NB4 (cell line): ENCODE measurements around the gene NEK7.
"Not testable (repeated sequence)": the region's sequence is repeated elsewhere in the genome, so short reads cannot be mapped to it uniquely, and the experiment has no call there.

ENCODE experiments used
- DNase-seq: peaks from one replicate; pipeline ENCODE4 v3.0.0; 2010; ENCODE audit warnings: low read depth
- H3K4me3 ChIP-seq: one replicate; pipeline ENCODE4 v1.5.1; 2011; ENCODE audit warnings: mild to moderate bottlenecking, low read depth, low read length, moderate library complexity
- CTCF ChIP-seq: IDR thresholded peaks from one replicate; pipeline ENCODE4 v1.5.1; 2012; ENCODE audit warnings: low read depth, low read length
- MAX ChIP-seq: IDR thresholded peaks from 2 replicates; pipeline ENCODE4 v1.6.1; 2011; ENCODE audit warnings: low read depth, low read length
- MYC ChIP-seq: IDR thresholded peaks from 2 replicates; pipeline ENCODE4 v1.6.1; 2011; ENCODE audit warnings: low read depth, low read length
- POLR2A ChIP-seq: IDR thresholded peaks from 2 replicates; pipeline ENCODE4 v1.6.1; 2011; ENCODE audit warnings: mild to moderate bottlenecking; ENCODE audit not compliant: insufficient read length; ENCODE audit errors: extremely low read depth

Gene NEK7

GRCh38 chr1:198186916-198187580, 30.2 kb downstream of the NEK7 start:
- no peak overlapping the region for H3K4me3 ChIP-seq
- DNase-seq, result no peak
- TF ChIP-seq MAX (no peak), CTCF (no peak), MYC (no peak), POLR2A (no peak)

DNA sequence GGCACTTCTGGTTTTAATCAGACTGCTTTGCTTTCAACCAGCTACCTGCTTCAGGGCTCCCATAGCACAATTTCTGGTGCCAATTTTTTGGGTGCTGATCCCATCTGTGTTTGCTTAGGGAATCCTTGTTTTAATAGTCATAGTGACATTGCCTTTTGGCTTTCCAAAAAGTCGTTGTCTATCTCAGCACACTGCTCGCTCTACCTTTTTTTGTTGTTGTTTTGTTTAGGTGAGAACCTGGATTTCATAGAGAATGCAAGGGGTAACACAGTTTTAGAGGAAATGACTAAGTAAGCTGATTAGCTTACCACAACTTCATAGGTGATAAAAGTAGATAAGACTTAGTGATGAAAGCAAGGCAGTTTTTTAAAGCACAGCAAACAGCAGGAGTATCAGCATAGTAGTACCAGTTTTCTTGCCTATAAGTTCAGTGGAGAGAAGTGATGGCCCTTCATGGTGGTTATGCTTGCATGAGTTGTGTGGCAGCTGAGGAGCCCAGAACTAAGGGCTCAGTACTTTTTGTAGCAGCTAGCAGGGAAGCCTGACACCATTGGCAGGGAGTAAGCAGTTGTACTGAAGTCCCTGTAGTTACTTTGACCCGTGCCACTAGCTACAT, 31.3 kb downstream of the NEK7 start:
- DNase-seq, result peak; percentile 15
- no peak overlapping the region for H3K4me3 ChIP-seq
- no peak for TF ChIP-seq CTCF
- TF ChIP-seq MAX, result no peak
- TF ChIP-seq POLR2A, result no peak
- TF ChIP-seq MYC, result no peak

DNA sequence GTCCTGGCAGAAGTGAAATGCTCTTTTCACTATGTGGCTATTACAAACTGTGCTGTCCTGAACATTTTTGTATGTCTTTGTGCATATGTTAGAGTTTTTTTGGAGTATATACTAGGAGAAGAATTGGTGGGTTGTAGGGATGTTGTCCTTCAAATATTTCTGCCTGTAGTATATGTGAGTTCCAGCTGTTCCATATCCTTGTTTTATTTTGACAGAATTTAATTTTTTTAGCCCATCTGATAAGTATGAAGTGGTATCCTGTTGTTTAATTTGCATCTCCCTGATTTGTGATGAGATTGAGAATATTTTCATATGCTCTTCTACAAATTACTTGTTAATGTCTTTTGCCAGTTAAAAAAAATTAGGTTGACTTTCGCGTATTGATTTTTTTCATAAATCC, 34.3 kb downstream of the NEK7 start:
- no peak for DNase-seq
- no peak overlapping the region for H3K4me3 ChIP-seq
- TF ChIP-seq CTCF (no peak), POLR2A (no peak), MAX (no peak), MYC (no peak)

DNA sequence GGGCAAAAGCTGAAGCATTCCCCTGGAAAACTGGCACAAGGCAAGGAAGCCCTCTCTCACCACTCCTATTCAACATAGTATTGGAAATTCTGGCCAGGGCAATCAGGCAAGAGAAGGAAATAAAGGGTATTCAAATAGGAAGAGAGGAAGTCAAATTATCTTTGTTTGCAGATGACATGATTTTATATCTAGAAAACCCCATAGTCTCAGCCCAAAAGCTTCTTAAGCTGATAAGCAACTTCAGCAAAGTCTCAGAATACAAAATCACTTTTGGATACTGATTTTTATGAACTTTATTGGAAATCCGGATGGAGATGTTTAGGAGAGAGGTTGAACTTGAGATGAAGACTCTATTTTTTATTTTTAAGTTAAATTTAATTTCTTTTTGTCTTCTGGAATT, 37.1 kb downstream of the NEK7 start:
- not testable (repeated sequence) for DNase-seq, H3K4me3 ChIP-seq

GRCh38 chr1:198196630-198197029, 39.8 kb downstream of the NEK7 start:
- TF ChIP-seq CTCF (no peak), MAX (no peak), MYC (no peak), POLR2A (no peak)
- no peak for DNase-seq
- no peak overlapping the region for H3K4me3 ChIP-seq

DNA sequence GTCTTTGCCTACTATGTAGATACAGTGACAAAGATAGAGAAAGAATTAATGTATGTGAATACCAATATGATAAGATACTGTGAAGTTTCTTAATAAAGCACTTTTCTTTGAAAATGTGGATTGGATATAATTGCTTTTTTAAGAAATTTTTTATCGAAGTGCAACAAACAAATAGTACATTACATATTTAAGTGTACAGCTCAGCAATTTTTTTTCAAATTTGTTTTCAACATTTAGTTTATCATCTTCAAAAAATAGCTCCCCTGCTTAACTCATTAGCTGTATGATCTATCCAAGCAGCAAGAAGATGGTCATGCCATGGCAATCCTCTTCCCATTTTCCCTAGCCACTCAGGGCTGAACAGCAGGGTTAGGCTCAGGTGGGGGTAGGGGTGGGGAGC, 40.5 kb downstream of the NEK7 start:
- TF ChIP-seq CTCF (no peak), MAX (no peak), POLR2A (no peak), MYC (no peak)
- DNase-seq, result no peak
- H3K4me3 ChIP-seq, result no peak overlapping the region
